Heart right ventricle (tissue), 16 donors: ENCODE measurements around the gene CHRM2. TPM values are rescaled to one million over a fixed set of nuclear protein-coding genes. Genes with fewer than 3 reads are reported as not detected.

Experiments used
- ATAC-seq, 8 donors: fragments of 200-7000 bp; cut with Tn5 transposase; one replicate each; pipeline ENCODE4 v1.9.1; 2020; ENCODE audit warnings: mild to moderate bottlenecking in 8 of 8, moderate library complexity in 8 of 8, moderate number of reproducible peaks in 1 of 8
- DNase-seq, 2 donors: peaks; one replicate each; pipeline ENCODE4 v3.0.0-alpha.2; 2020
- H3K27ac ChIP-seq, 10 donors: fragments of 200-600 bp; sonication (generic) in 2 of 10; one replicate each; pipeline versions ENCODE4 v1.5.0 to v1.8.0; 2020 to 2022; ENCODE audit warnings: mild to moderate bottlenecking in 3 of 10
- H3K27me3 ChIP-seq, 7 donors: fragments of 200-600 bp; one replicate each; pipeline ENCODE4 v1.8.0; 2021 to 2022; ENCODE audit warnings: mild to moderate bottlenecking in 2 of 7
- H3K36me3 ChIP-seq, 9 donors: fragments of 200-600 bp; sonication (generic) in 1 of 9; one replicate each; pipeline versions ENCODE4 v1.5.0 to v1.8.0; 2020 to 2022; ENCODE audit warnings: mild to moderate bottlenecking in 2 of 9
- H3K4me1 ChIP-seq, 9 donors: fragments of 200-600 bp; sonication (generic) in 1 of 9; one replicate each; pipeline versions ENCODE4 v1.5.0 to v1.8.0; 2020 to 2022; ENCODE audit warnings: mild to moderate bottlenecking in 4 of 9
- H3K4me3 ChIP-seq, 10 donors: fragments of 200-600 bp; sonication (generic) in 2 of 10; one replicate each; pipeline versions ENCODE4 v1.5.0 to v1.8.0; 2020 to 2022; ENCODE audit warnings: mild to moderate bottlenecking in 7 of 10, moderate library complexity in 2 of 10
- H3K9me3 ChIP-seq, 11 donors: fragments of 200-600 bp in 10 of 11; sonication (generic) in 2 of 11; one replicate each; pipeline versions ENCODE4 v1.5.0 to v1.8.0; 2013 to 2022; ENCODE audit warnings: mild to moderate bottlenecking in 2 of 11, control low read depth in 1 of 11, moderate library complexity in 1 of 11
- CTCF ChIP-seq, 9 donors: fragments of 200-600 bp; sonication (generic) in 2 of 9; IDR thresholded peaks; one replicate each; pipeline versions ENCODE4 v1.5.0 to v1.8.0; 2021 to 2022; ENCODE audit warnings: antibody characterized with exemption in 9 of 9, mild to moderate bottlenecking in 5 of 9, moderate library complexity in 1 of 9
- WGBS, 2 donors: extraction: QIAGEN DNeasy Blood & Tissue Kit; methylation state at CpG; one replicate each; pipeline ENCODE4 v1.1.7; 2013; ENCODE audit warnings: inconsistent platforms in 1 of 2; 5-methylcytosine and 5-hydroxymethylcytosine counted together
- intact Hi-C, 10 donors: fragments of 100-400 bp; cut with DNase I; formaldehyde crosslinking; loops; one replicate each; pipeline versions ENCODE4 v1.11.1 to v1.14.2; 2022
- polyA plus RNA-seq, 2 donors: library from polyadenylated mRNA; stranded (reverse); fragments of 200-250 nt; gene quantifications; one replicate each; pipeline ENCODE4 v1.2.3, GENCODE V29; 2013
- total RNA-seq, 10 donors: library from RNA; stranded (reverse); fragmentation: NEBNext Ultra II Directional in 3 of 10; extraction: Animal tissue kit (Norgen Biotek cat#: 25700) in 3 of 10; gene quantifications; one replicate each; pipeline versions ENCODE4 v1.2.1 to v1.2.4, GENCODE V29; 2021 to 2023
- donor health status: Arrhythmogenic right ventricular cardiomyopathy.
- donor health status: ischemic (EF 13 %, LVEDD 7.1; RV severe dilation, severe dysfunction).
- donor health status: healthy with polysubstance abuse.
- donor health status: DM: no; HTN: yes; CAD: no.
- donor health status: DM: no; HTN: no; CAD: no.
- donor health status: ischemic (EF 25% LVEDD 6.9; RV normal size, moderate dysfunction).
- donor health status: ischemic (EF 25% LVEDD 5.7; RV mildly dilated, moderate dysfunction).
- donor health status: healthy.
- donor health status: DM: yes; HTN: yes; CAD: no.
- donor health status: Ischemic cardiomyopathy.
- donor health status: ischemic (EF 35%, LVEDD 5.7; RV mildly dilated, moderate dysfunction).
- donor health status: nonischemic (EF 11% LVEDD 7.7; RV severe dilation, severe dysfunction).
- donor health status: DM: yes; HTN: yes; CAD: no.
- donor health status: PGD.
- donor health status: ischemic (EF 29% LVEDD 5.4; RV normal size, mild dysfunction).
- donor health status: nonischemic (EF 23%, LVEDD 6.1; RV moderate dilation, normal function).

The CHRM2 gene
- total and polyA plus RNA-seq, 12 donors = 11.7 to 108 (median 69.7) TPM

DNA sequence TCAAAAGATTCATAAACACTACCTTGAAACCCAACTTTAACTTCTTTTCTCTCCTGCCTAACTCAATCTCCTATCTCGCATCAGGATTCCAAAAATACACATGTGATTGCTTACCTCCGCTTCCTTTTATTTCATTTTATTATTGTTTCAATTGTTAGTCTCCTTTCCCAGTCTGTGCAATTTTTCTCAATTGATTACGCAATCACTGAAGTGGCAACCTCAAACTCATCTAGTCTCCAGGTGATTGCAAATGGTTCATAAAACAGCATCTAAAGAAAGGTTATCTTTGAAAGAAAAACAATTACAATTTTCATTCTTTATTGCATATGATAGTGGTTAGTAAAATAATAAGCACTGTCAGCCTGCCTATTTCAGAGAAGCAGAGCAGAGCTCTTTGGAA lies 45.6 kb downstream of the CHRM2 start:
- ATAC-seq (no peak), DNase-seq (no peak)
- peaks cover 0 to 5% (median 0%) of the 10 kb centered on the region in 9 donors for H3K4me1 ChIP-seq
- 76 to 79% methylated on average over 3 of the region's 3 CpGs for WGBS, 2 donors
- H3K36me3 ChIP-seq = no peaks in the 10 kb centered on the region
- H3K27ac ChIP-seq = no peak overlapping the region
- no peaks in the 10 kb centered on the region for H3K9me3 ChIP-seq
- intact Hi-C loops = no loop called here
- no peaks in the 10 kb centered on the region for H3K27me3 ChIP-seq
- no peak overlapping the region for H3K4me3 ChIP-seq
- no peak for TF ChIP-seq CTCF (IDR thresholded peaks at IDR 0.05)

DNA sequence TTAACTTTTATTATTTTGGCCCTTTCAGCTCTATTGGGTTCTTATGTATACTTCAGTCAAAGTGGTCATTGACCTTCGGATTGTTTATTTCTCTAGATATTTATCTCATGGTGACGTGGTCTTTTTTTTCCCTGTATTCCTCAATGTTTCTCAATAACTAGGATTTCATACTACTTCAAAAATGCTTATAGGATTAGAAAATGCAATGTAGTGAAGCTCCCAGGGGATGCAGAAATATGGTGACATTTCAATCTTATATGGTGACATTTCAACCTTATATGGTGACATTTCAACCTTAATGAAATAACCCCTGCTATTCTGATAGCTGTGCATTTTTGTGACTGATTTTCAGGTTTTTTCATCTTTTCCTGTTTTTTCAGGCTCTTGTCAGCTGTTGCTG lies 51.4 kb downstream of the CHRM2 start:
- Histone ChIP-seq H3K36me3 (peaks cover 0 to 6% (median 0%) of the 10 kb centered on the region in 9 donors), H3K9me3 (no peaks in the 10 kb centered on the region), H3K4me3 (no peak overlapping the region), H3K27me3 (no peaks in the 10 kb centered on the region), H3K4me1 (peaks cover 0 to 22% (median 3%) of the 10 kb centered on the region in 9 donors), H3K27ac (no peak overlapping the region)
- WGBS, 2 donors = 76 to 79% methylated on average over 2 of the region's 2 CpGs
- intact Hi-C loops = loop anchor here in 1 of 10 donors (10.0 kb wide), 1 partner anchor 165 kb away; no protein-coding TSS in a partner anchor
- ATAC-seq (no peak), DNase-seq (no peak)
- no peak for TF ChIP-seq CTCF (IDR thresholded peaks at IDR 0.05)

DNA sequence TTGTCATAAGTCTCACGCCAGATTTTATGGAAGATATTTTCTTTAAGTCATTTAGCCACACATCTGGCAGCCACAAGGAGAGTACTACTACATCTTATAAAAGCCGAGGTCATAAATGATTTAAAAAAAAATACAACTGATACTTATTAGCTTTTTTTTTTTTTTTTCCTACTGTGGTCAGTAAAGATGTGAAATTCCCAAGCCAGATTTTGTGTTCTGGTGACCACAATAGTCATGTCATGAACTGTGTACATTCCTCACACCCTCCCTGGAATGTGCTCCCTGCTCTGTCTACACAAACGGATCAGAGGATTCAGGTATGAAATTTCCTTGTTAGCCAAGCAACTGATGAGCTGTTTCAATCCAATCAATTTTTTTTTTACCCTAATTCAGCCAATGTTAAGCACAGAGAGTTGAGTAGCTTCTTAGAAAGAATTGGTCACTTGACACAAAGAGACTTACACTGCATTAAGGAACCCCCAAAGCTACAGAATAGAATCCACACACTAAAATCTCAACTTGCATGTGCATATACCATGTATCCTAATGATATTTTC lies 54.7 kb downstream of the CHRM2 start:
- TF ChIP-seq CTCF (IDR thresholded peaks at IDR 0.05) = no peak
- Histone ChIP-seq H3K36me3 (peaks cover 0 to 6% (median 0%) of the 10 kb centered on the region in 9 donors), H3K27ac (no peak overlapping the region), H3K4me3 (no peak overlapping the region), H3K4me1 (peaks cover 0 to 34% (median 17%) of the 10 kb centered on the region in 9 donors), H3K27me3 (no peaks in the 10 kb centered on the region), H3K9me3 (no peaks in the 10 kb centered on the region)
- intact Hi-C loops = loop anchor here in 1 of 10 donors (10.0 kb wide), 1 partner anchor 162 kb away; no protein-coding TSS in a partner anchor
- peak in 1 of 8 donors; percentile 32 for ATAC-seq
- no peak for DNase-seq
- WGBS, 2 donors = 60 to 68% methylated on average over 3 of the region's 3 CpGs

DNA sequence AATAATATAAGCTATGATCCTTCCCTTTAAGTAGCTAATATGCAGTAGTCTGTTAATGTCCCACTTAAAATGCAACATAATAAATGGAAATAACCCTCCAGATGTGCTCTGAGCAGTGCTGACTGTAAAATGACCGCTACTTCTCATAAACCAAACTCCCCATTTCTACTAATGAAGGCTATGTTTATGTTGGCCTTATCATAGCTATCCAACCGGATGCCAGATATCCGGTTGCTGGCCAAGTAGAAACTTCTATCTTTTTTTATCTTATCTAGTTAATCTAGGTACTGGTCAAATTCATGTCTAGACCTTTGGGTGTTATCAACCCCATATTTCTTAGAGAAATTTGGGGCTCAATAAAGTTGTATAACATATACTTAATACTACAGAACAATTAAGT lies 56.6 kb downstream of the CHRM2 start:
- no peak for DNase-seq
- 5 to 19% methylated on average over 3 of the region's 3 CpGs for WGBS, 2 donors
- no peak for TF ChIP-seq CTCF (IDR thresholded peaks at IDR 0.05)
- ATAC-seq = peak in 1 of 8 donors; percentile 33
- H3K4me3 ChIP-seq = no peak overlapping the region
- H3K36me3 ChIP-seq = peaks cover 0 to 6% (median 0%) of the 10 kb centered on the region in 9 donors
- H3K27ac ChIP-seq = peak overlapping the region in 5 of 10 donors; percentile 2 to 49 (median 12)
- intact Hi-C loops = loop anchor here in 1 of 10 donors (10.0 kb wide), 1 partner anchor 160 kb away; no protein-coding TSS in a partner anchor
- H3K27me3 ChIP-seq = no peaks in the 10 kb centered on the region
- peaks cover 0 to 34% (median 17%) of the 10 kb centered on the region in 9 donors for H3K4me1 ChIP-seq
- no peaks in the 10 kb centered on the region for H3K9me3 ChIP-seq
